Panc1 (cell line): ENCODE results near the gene LHFPL2. TPM values are rescaled to one million over a fixed set of nuclear protein-coding genes. Genes with fewer than 3 reads are reported as not detected.

Experiments used
- ATAC-seq: fragments of 200-7000 bp; cut with Tn5 transposase; 2 replicates; pipeline ENCODE4 v1.9.1; 2020; ENCODE audit warnings: mild to moderate bottlenecking, moderate library complexity
- BruUV-seq: library from RNA; stranded (reverse); fragments of 400-500 nt; replicated peaks from 2 replicates; lab custom pipeline; 2021; lab: Mats Ljungman, UMichigan
- CTCF ChIA-PET: fragments of 300-600 bp; sonication (Branson Sonifier 250); formaldehyde crosslinking; loops from one replicate; lab custom pipeline; 2022; ENCODE audit warnings: antibody characterized with exemption; lab: Charles Lee
- POLR2A ChIA-PET: fragments of 300-600 bp; sonication (Branson Sonifier 250); formaldehyde crosslinking; loops from one replicate; lab custom pipeline; 2022; ENCODE audit warnings: antibody characterized with exemption; lab: Charles Lee
- DNase-seq: peaks from one replicate; pipeline ENCODE4 v3.0.0-alpha.2; 2010; ENCODE audit warnings: low read depth, low spot score
- H3K27ac ChIP-seq: 2 replicates; pipeline ENCODE4 v1.5.1; 2011; ENCODE audit warnings: mild to moderate bottlenecking, low read length, inconsistent platforms
- H3K27me3 ChIP-seq: fragments of 200-500 bp; sonication (Bioruptor generic); 2 replicates; pipeline ENCODE4 v1.6.0; 2014; ENCODE audit warnings: low read length, inconsistent platforms; ENCODE audit not compliant: control insufficient read depth, insufficient read depth
- H3K36me3 ChIP-seq: fragments of 200-500 bp; sonication (Bioruptor generic); 2 replicates; pipeline ENCODE4 v1.5.1; 2014; ENCODE audit warnings: inconsistent platforms, mild to moderate bottlenecking, low read length, moderate library complexity; ENCODE audit not compliant: control insufficient read depth, insufficient read depth
- H3K4me1 ChIP-seq: 2 replicates; pipeline ENCODE4 v1.5.1; 2011; ENCODE audit warnings: inconsistent platforms, mild to moderate bottlenecking, low read length, moderate library complexity; ENCODE audit not compliant: control insufficient read depth, insufficient read depth
- H3K4me3 ChIP-seq, 2 experiments: 2 replicates each; pipeline ENCODE4 v1.5.1; 2011 to 2012; ENCODE audit warnings: low read depth in 2 of 2, low read length in 2 of 2, mild to moderate bottlenecking in 2 of 2, inconsistent platforms in 1 of 2, moderate library complexity in 1 of 2
- H3K9me3 ChIP-seq: fragments of 200-500 bp; sonication (Bioruptor generic); 2 replicates; pipeline ENCODE4 v1.5.1; 2014; ENCODE audit warnings: low read depth, mild to moderate bottlenecking, inconsistent platforms, low read length, moderate library complexity; ENCODE audit not compliant: control insufficient read depth, insufficient read depth
- POLR2AphosphoS5 ChIP-seq: IDR thresholded peaks from 2 replicates; pipeline ENCODE4 v1.6.1; 2012; ENCODE audit warnings: mild to moderate bottlenecking, low read depth, low read length, moderate library complexity
- REST ChIP-seq, 2 experiments: IDR thresholded peaks; 2 replicates each; pipeline ENCODE4 v1.6.1; 2011 to 2012; ENCODE audit warnings: low read depth in 2 of 2, control low read depth in 1 of 2, low read length in 1 of 2, mild to moderate bottlenecking in 1 of 2, moderate library complexity in 1 of 2; ENCODE audit not compliant: insufficient read depth in 1 of 2
- SIN3A ChIP-seq: IDR thresholded peaks from 2 replicates; pipeline ENCODE4 v1.6.1; 2012; ENCODE audit warnings: low read depth, mild to moderate bottlenecking, low read length, moderate library complexity, borderline replicate concordance; ENCODE audit not compliant: insufficient read depth
- TCF7L2 ChIP-seq: IDR thresholded peaks from 2 replicates; pipeline ENCODE4 v1.6.1; 2011; ENCODE audit warnings: mild to moderate bottlenecking, low read depth, low read length, inconsistent platforms
- in situ Hi-C: cut with HindIII; loops from 2 replicates; pipeline ENCODE4 v1.10.0; 2016; ENCODE audit warnings: low sequenced_read_pairs, low pct_unique_long_range_greater_than_20kb
- intact Hi-C: fragments of 100-400 bp; cut with micrococcal nuclease; formaldehyde crosslinking; loops from one replicate; pipeline ENCODE4 v1.10.0; 2022; ENCODE audit not compliant: unreplicated experiment
- total RNA-seq: library from RNA; stranded (reverse); gene quantifications from one replicate; pipeline ENCODE4 v1.2.1, GENCODE V29; 2021; ENCODE audit not compliant: unreplicated experiment
- TF ChIP-seq, protein P1 (sequence below): fragments of 450-650 bp; IDR thresholded peaks from 2 replicates; pipeline ENCODE4 v1.5.1; 2017; ENCODE audit warnings: mild to moderate bottlenecking

Gene LHFPL2
- total RNA-seq, 1 experiment from 2014 or later = 25.8 TPM

DNA sequence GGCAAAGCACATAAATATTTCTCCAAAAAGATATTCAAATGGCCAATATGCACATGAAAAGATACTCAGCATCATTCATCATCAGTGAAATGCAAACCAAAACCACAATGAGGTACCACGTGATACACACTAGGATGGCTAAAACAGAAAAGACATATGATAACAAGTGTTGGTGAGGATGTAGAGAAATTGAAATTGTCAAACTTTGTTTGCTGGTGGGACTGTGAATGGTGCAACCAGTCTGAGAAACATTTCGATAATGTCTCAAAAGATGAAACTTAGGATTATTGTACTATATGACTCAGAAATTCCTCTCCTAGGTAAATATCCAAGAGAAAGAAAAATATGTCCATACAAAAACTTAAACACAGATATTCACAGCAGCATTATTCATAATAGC, 8.6 kb upstream of the LHFPL2 start:
- Histone ChIP-seq H3K36me3 (no peaks in the 10 kb centered on the region), H3K4me3 (no peak overlapping the region), H3K27me3 (no peaks in the 10 kb centered on the region; the same call in 1 of the 2 replicates), H3K9me3 (no peaks in the 10 kb centered on the region), H3K27ac (no peak overlapping the region), H3K4me1 (no peaks in the 10 kb centered on the region)
- BruUV-seq = no TSS peak
- no peak for TF ChIP-seq POLR2AphosphoS5
- no peak for TF ChIP-seq TCF7L2
- TF ChIP-seq, protein P1, sequence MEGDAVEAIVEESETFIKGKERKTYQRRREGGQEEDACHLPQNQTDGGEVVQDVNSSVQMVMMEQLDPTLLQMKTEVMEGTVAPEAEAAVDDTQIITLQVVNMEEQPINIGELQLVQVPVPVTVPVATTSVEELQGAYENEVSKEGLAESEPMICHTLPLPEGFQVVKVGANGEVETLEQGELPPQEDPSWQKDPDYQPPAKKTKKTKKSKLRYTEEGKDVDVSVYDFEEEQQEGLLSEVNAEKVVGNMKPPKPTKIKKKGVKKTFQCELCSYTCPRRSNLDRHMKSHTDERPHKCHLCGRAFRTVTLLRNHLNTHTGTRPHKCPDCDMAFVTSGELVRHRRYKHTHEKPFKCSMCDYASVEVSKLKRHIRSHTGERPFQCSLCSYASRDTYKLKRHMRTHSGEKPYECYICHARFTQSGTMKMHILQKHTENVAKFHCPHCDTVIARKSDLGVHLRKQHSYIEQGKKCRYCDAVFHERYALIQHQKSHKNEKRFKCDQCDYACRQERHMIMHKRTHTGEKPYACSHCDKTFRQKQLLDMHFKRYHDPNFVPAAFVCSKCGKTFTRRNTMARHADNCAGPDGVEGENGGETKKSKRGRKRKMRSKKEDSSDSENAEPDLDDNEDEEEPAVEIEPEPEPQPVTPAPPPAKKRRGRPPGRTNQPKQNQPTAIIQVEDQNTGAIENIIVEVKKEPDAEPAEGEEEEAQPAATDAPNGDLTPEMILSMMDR = no peak
- no peak for TF ChIP-seq SIN3A
- no peak for TF ChIP-seq REST (IDR thresholded peaks at IDR 0.05; ENCODE audit: insufficient read depth in 1 of 2, low read depth in 2 of 2, low read length in 1 of 2)
- in situ Hi-C loops (no loop called here), intact Hi-C loops (no loop called here)
- ATAC-seq (no peak), DNase-seq (no peak)
- CTCF ChIA-PET = no interaction called here
- POLR2A ChIA-PET = no interaction called here

- ChIA-PET POLR2A (interaction anchor here (0.5 kb wide), 1 partner anchor 312 kb away, joined by 7 read pairs; no protein-coding TSS in a partner anchor), CTCF (no interaction called here)
- Histone ChIP-seq H3K4me3 (no peak overlapping the region), H3K27ac (no peak overlapping the region), H3K27me3 (no peaks in the 10 kb centered on the region; the same call in 1 of the 2 replicates), H3K9me3 (no peaks in the 10 kb centered on the region), H3K36me3 (no peaks in the 10 kb centered on the region), H3K4me1 (no peaks in the 10 kb centered on the region)
- no peak for TF ChIP-seq SIN3A
- TF ChIP-seq POLR2AphosphoS5 = no peak
- TF ChIP-seq TCF7L2 = no peak
- no peak for TF ChIP-seq REST (IDR thresholded peaks at IDR 0.05; ENCODE audit: insufficient read depth in 1 of 2, low read depth in 2 of 2, low read length in 1 of 2)
- TF ChIP-seq, protein P1 = no peak
- intact Hi-C loops = no loop called here
- ATAC-seq (no peak), DNase-seq (no peak)
- in situ Hi-C loops = no loop called here
- BruUV-seq = no TSS peak
Measured at GRCh38 chr5:78655746-78656290, 7.2 kb upstream of the LHFPL2 start.
